Neuronal stem cell (in vitro differentiated cells): ENCODE results near the gene FGF4.

ENCODE experiments used
- DNase-seq: peaks from one replicate; pipeline ENCODE4 v3.0.0-alpha.2; 2013; ENCODE audit warnings: low spot score
- H2AFZ ChIP-seq: one replicate; pipeline ENCODE4 v1.6.1; 2013; ENCODE audit warnings: mild to moderate bottlenecking, low read length, inconsistent platforms
- H2AK5ac ChIP-seq: 2 replicates; pipeline ENCODE4 v1.6.1; 2013; ENCODE audit warnings: low read depth, mild to moderate bottlenecking, inconsistent platforms, low read length, moderate library complexity, mixed read lengths
- H2BK120ac ChIP-seq: 2 replicates; pipeline ENCODE4 v1.6.1; 2013; ENCODE audit warnings: low read depth, mild to moderate bottlenecking, inconsistent platforms, low read length, moderate library complexity, mixed read lengths
- H2BK12ac ChIP-seq: one replicate; pipeline ENCODE4 v1.6.1; 2013; ENCODE audit warnings: low read length, inconsistent platforms
- H2BK15ac ChIP-seq: 2 replicates; pipeline ENCODE4 v1.6.1; 2013; ENCODE audit warnings: mild to moderate bottlenecking, low read length, inconsistent platforms, mixed read lengths
- H2BK5ac ChIP-seq: one replicate; pipeline ENCODE4 v1.6.1; 2013; ENCODE audit warnings: inconsistent platforms, mild to moderate bottlenecking, low read length, moderate library complexity
- H3K14ac ChIP-seq: one replicate; pipeline ENCODE4 v1.6.1; 2013; ENCODE audit warnings: low read length, inconsistent platforms
- H3K18ac ChIP-seq: 2 replicates; pipeline ENCODE4 v1.6.1; 2013; ENCODE audit warnings: low read length, inconsistent platforms
- H3K23ac ChIP-seq: 2 replicates; pipeline ENCODE4 v1.6.1; 2013; ENCODE audit warnings: low read depth, mild to moderate bottlenecking, mixed read lengths, low read length, inconsistent platforms; ENCODE audit not compliant: poor library complexity
- H3K27ac ChIP-seq: replicated peaks from 3 replicates; pipeline ENCODE4 v1.5.1; 2013; ENCODE audit warnings: low read length, inconsistent platforms
- H3K27me3 ChIP-seq, 3 experiments: 2 replicates each; pipeline ENCODE4 v1.6.1; 2013; ENCODE audit warnings: low read length in 3 of 3, mild to moderate bottlenecking in 2 of 3, inconsistent platforms in 1 of 3, low read depth in 1 of 3, mixed read lengths in 1 of 3, moderate library complexity in 1 of 3; ENCODE audit not compliant: control insufficient read depth in 3 of 3, insufficient read depth in 3 of 3
- H3K36me3 ChIP-seq, 2 donors: replicated peaks in 1 of 2; 2 replicates each; pipeline ENCODE4 v1.6.1; 2013; ENCODE audit warnings: low read length in 2 of 2; ENCODE audit not compliant: control insufficient read depth in 2 of 2, insufficient read depth in 2 of 2
- H3K4ac ChIP-seq: 2 replicates; pipeline ENCODE4 v1.6.1; 2013; ENCODE audit warnings: inconsistent platforms, mild to moderate bottlenecking, low read length, moderate library complexity
- H3K4me1 ChIP-seq, 2 donors: 1 replicate in 1 of 2; 2 replicates in 1 of 2; pipeline ENCODE4 v1.6.1; 2013; ENCODE audit warnings: low read length in 2 of 2, low read depth in 1 of 2; ENCODE audit not compliant: control insufficient read depth in 2 of 2, insufficient read depth in 1 of 2
- H3K4me2 ChIP-seq: one replicate; pipeline ENCODE4 v1.6.1; 2013; ENCODE audit warnings: mild to moderate bottlenecking, low read length, inconsistent platforms; ENCODE audit not compliant: insufficient read depth, poor library complexity, severe bottlenecking
- H3K4me3 ChIP-seq, 2 donors: 2 replicates each; pipeline ENCODE4 v1.5.1; 2013; ENCODE audit warnings: low read length in 2 of 2, mild to moderate bottlenecking in 2 of 2, inconsistent platforms in 1 of 2, moderate library complexity in 1 of 2
- H3K79me1 ChIP-seq: one replicate; pipeline ENCODE4 v1.6.1; 2013; ENCODE audit warnings: low read depth, mild to moderate bottlenecking, inconsistent platforms, low read length, moderate library complexity
- H3K9ac ChIP-seq: one replicate; pipeline ENCODE4 v1.6.1; 2013; ENCODE audit warnings: mild to moderate bottlenecking, low read depth, low read length, inconsistent platforms; ENCODE audit not compliant: poor library complexity
- H3K9me3 ChIP-seq, 2 donors: replicated peaks in 1 of 2; 2 replicates each; pipeline versions ENCODE3 to v1.6.1; 2013; ENCODE audit warnings: low read length in 2 of 2, mild to moderate bottlenecking in 2 of 2, inconsistent platforms in 1 of 2, low read depth in 1 of 2, mixed read lengths in 1 of 2, moderate library complexity in 1 of 2; ENCODE audit not compliant: control insufficient read depth in 2 of 2, insufficient read depth in 1 of 2
- H4K8ac ChIP-seq: one replicate; pipeline ENCODE4 v1.6.1; 2013; ENCODE audit warnings: low read depth, mild to moderate bottlenecking, inconsistent platforms, low read length, moderate library complexity
- H4K91ac ChIP-seq: one replicate; pipeline ENCODE4 v1.6.1; 2013; ENCODE audit warnings: low read length, low read depth, mild to moderate bottlenecking, inconsistent platforms; ENCODE audit not compliant: poor library complexity
- WGBS, 2 donors: extraction: QIAGEN DNeasy Blood & Tissue Kit; methylation state at CpG; one replicate each; pipeline ENCODE4 v1.1.7; 2013; ENCODE audit warnings: missing lambda C conversion rate in 2 of 2, mixed read lengths in 1 of 2; ENCODE audit not compliant: insufficient read length in 2 of 2, insufficient replicate concordance in 1 of 2; ENCODE audit errors: extremely low coverage in 2 of 2; 5-methylcytosine and 5-hydroxymethylcytosine counted together

FGF4 gene

GRCh38 chr11:69744435-69744834 is 30.7 kb downstream of the FGF4 start:
- Histone ChIP-seq H3K14ac (no peak overlapping the region), H2BK12ac (no peak overlapping the region), H2BK5ac (no peak overlapping the region), H3K4me2 (no peak overlapping the region), H4K8ac (no peak overlapping the region), H3K4me1 (peaks cover 0 to 15% of the 10 kb centered on the region in 2 donors), H3K4me3 (no peak overlapping the region), H3K79me1 (no peaks in the 10 kb centered on the region), H3K27ac (no peak overlapping the region), H4K91ac (no peak overlapping the region), H3K18ac (no peak overlapping the region), H3K9me3 (no peaks in the 10 kb centered on the region), H3K23ac (no peak overlapping the region), H2BK120ac (no peak overlapping the region), H3K36me3 (no peaks in the 10 kb centered on the region), H2AFZ (no peak overlapping the region), H3K4ac (no peak overlapping the region), H3K27me3 (peaks cover 0 to 3% (median 0%) of the 10 kb centered on the region in 3 experiments), H2AK5ac (no peak overlapping the region), H3K9ac (no peak overlapping the region), H2BK15ac (no peak overlapping the region)
- no peak for DNase-seq
- WGBS, 2 donors = no CpG with 5 or more reads among the region's 7 CpGs

DNA sequence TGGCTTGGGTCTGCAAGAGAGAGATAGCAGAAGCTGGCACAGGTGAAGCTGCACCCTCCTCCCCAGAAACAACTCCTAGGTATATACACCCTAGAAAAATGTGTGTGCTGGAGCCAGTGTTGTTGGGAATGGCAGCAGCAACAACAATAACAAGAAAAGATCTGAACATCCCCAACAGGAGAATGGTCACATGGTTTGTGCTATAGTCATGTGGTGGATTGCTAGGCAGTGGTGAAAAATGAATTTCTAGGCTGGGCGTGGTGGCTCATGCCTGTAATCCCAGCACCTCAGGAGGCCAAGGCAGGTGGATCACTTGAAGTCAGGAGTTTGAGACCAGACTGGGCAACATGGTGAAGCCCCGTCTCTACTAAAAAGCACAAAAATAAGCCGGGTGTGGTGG is 40.3 kb downstream of the FGF4 start:
- Histone ChIP-seq H2BK12ac (no peak overlapping the region), H3K4ac (no peak overlapping the region), H3K18ac (no peak overlapping the region), H4K91ac (no peak overlapping the region), H3K4me2 (no peak overlapping the region), H2BK5ac (no peak overlapping the region), H3K79me1 (no peaks in the 10 kb centered on the region), H3K27me3 (peaks cover 0 to 6% (median 0%) of the 10 kb centered on the region in 3 experiments), H3K4me1 (no peaks in the 10 kb centered on the region), H3K9ac (no peak overlapping the region), H3K27ac (no peak overlapping the region), H3K36me3 (no peaks in the 10 kb centered on the region), H4K8ac (no peak overlapping the region), H2BK15ac (no peak overlapping the region), H3K14ac (no peak overlapping the region), H3K9me3 (peaks cover 0 to 9% of the 10 kb centered on the region in 2 donors), H2BK120ac (no peak overlapping the region), H3K23ac (no peak overlapping the region), H2AFZ (no peak overlapping the region), H2AK5ac (no peak overlapping the region), H3K4me3 (no peak overlapping the region)
- DNase-seq = no peak
- WGBS, 2 donors = no CpG with 5 or more reads among the region's 3 CpGs

DNA sequence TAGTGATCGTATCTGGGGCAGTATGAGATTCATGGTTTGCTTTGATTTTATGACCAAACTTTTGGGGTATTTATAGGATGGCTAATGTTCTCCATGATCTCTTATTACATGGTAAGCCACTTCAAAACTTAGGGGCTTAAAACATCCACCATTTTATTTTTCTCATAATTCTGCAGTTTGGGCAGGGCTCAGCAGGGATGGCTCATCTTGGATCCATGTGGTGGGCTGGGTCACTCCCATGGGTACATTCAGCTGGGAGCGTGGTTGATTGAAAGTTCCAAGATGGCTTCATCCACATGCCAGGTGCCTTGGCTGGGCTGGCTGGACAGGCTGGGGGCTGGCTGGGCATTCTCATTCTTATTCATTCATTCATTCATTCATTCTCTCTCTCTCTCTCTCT is 40.8 kb downstream of the FGF4 start:
- no CpG with 5 or more reads among the region's 2 CpGs for WGBS, 2 donors
- no peak overlapping the region for H2BK12ac ChIP-seq
- no peak overlapping the region for H3K23ac ChIP-seq
- no peak overlapping the region for H3K18ac ChIP-seq
- H3K36me3 ChIP-seq = no peaks in the 10 kb centered on the region
- H2BK120ac ChIP-seq = no peak overlapping the region
- no peak overlapping the region for H3K9ac ChIP-seq
- no peak overlapping the region for H3K4me2 ChIP-seq
- DNase-seq = no peak
- H3K14ac ChIP-seq = no peak overlapping the region
- H2BK15ac ChIP-seq = no peak overlapping the region
- peaks cover 0 to 9% of the 10 kb centered on the region in 2 donors for H3K9me3 ChIP-seq
- no peak overlapping the region for H4K91ac ChIP-seq
- no peaks in the 10 kb centered on the region for H3K79me1 ChIP-seq
- H3K27ac ChIP-seq = no peak overlapping the region
- H4K8ac ChIP-seq = no peak overlapping the region
- no peak overlapping the region for H2BK5ac ChIP-seq
- H2AK5ac ChIP-seq = no peak overlapping the region
- no peak overlapping the region for H3K4ac ChIP-seq
- no peaks in the 10 kb centered on the region for H3K4me1 ChIP-seq
- H3K4me3 ChIP-seq = no peak overlapping the region
- peaks cover 0 to 7% (median 0%) of the 10 kb centered on the region in 3 experiments for H3K27me3 ChIP-seq
- no peak overlapping the region for H2AFZ ChIP-seq

- H3K79me1 ChIP-seq = no peaks in the 10 kb centered on the region
- no peak for DNase-seq
- H3K9me3 ChIP-seq = peaks cover 0 to 2% of the 10 kb centered on the region in 2 donors
- H3K36me3 ChIP-seq = no peaks in the 10 kb centered on the region
- H2BK5ac ChIP-seq = no peak overlapping the region
- no CpG with 5 or more reads among the region's 7 CpGs for WGBS, 2 donors
- peaks cover 0 to 3% of the 10 kb centered on the region in 2 donors for H3K4me1 ChIP-seq
- no peak overlapping the region for H3K4me3 ChIP-seq
- no peak overlapping the region for H2AFZ ChIP-seq
- H3K4ac ChIP-seq = no peak overlapping the region
- no peak overlapping the region for H4K91ac ChIP-seq
- H3K4me2 ChIP-seq = no peak overlapping the region
- no peak overlapping the region for H3K27ac ChIP-seq
- H2BK15ac ChIP-seq = no peak overlapping the region
- H3K27me3 ChIP-seq = peaks cover 0 to 16% (median 0%) of the 10 kb centered on the region in 3 experiments
- H2BK120ac ChIP-seq = no peak overlapping the region
- H3K9ac ChIP-seq = no peak overlapping the region
- no peak overlapping the region for H3K14ac ChIP-seq
- H4K8ac ChIP-seq = no peak overlapping the region
- H2AK5ac ChIP-seq = no peak overlapping the region
- no peak overlapping the region for H3K23ac ChIP-seq
- H2BK12ac ChIP-seq = no peak overlapping the region
- H3K18ac ChIP-seq = peak overlapping the region; percentile 16
These were observed 42.2 kb downstream of the FGF4 start for GRCh38 chr11:69732910-69733309.
